ENCODE results near the gene ABHD6. TPM values are rescaled to one million over a fixed set of nuclear protein-coding genes. Genes with fewer than 3 reads are reported as not detected.
A peak's percentile ranks its signal among the peaks of the same experiment; 100 is the strongest.
"Not testable (repeated sequence)": the region's sequence is repeated elsewhere in the genome, so short reads cannot be mapped to it uniquely, and the experiment has no call there.

The ABHD6 gene
- total and polyA plus RNA-seq, 7 donors: 1.7 to 7.2 (median 5.0) TPM

DNA sequence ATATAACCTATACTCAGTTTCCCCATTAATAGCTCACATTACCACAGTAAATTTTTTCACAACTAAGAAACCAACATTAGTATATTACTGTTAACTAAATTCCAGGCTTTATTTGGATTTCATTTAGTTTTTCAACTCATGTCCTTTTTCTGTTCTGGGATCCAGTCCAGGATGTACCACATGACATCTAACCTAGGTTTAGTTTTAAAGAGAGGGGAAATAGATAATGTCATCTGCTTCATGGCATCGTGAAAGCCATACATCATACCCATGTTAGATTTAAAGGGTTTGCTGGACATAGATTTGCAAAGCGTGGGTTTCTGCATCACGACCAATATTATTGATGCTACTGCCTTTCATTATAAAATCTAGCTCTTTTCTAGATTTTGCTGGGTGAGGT lies 35.3 kb downstream of the ABHD6 start:
- H3K4me1 ChIP-seq: no peaks in the 10 kb centered on the region
- ATAC-seq (no peak), DNase-seq (no peak)
- no peaks in the 10 kb centered on the region for H3K27me3 ChIP-seq (ENCODE audit: insufficient read depth in 3 of 3, low read length in 2 of 3)
- TF ChIP-seq, protein P1, sequence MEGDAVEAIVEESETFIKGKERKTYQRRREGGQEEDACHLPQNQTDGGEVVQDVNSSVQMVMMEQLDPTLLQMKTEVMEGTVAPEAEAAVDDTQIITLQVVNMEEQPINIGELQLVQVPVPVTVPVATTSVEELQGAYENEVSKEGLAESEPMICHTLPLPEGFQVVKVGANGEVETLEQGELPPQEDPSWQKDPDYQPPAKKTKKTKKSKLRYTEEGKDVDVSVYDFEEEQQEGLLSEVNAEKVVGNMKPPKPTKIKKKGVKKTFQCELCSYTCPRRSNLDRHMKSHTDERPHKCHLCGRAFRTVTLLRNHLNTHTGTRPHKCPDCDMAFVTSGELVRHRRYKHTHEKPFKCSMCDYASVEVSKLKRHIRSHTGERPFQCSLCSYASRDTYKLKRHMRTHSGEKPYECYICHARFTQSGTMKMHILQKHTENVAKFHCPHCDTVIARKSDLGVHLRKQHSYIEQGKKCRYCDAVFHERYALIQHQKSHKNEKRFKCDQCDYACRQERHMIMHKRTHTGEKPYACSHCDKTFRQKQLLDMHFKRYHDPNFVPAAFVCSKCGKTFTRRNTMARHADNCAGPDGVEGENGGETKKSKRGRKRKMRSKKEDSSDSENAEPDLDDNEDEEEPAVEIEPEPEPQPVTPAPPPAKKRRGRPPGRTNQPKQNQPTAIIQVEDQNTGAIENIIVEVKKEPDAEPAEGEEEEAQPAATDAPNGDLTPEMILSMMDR (IDR thresholded peaks at IDR 0.05): no peak
- intact Hi-C loops (cut with DNase I): no loop called here
- no peak overlapping the region for H3K27ac ChIP-seq
- peaks cover 0 to 27% of the 10 kb centered on the region in 2 donors for H3K36me3 ChIP-seq (ENCODE audit: insufficient read depth in 1 of 2, low read depth in 1 of 2)
- no peak overlapping the region for H3K4me3 ChIP-seq
- 92 to 94% (median 93%) methylated on average over 3 of the region's 3 CpGs for WGBS, 3 donors
- H3K9me3 ChIP-seq: no peaks in the 10 kb centered on the region

DNA sequence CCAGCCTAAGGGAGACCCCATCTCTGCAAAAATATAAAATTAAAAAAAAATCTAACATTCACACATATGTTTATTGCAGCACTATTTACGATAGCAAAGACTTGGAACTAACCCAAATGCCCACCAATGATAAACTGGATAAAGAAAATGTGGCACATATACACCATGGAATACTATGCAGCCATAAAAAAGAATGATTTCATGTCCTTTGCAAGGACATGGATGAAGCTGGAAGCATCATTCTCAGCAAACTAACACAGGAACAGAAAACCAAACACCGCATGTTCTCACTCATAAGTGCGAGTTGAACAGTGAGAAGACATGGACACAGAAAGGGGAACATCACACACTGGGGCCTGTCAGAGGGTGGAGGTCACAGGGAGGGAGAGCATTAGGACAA lies 35.8 kb downstream of the ABHD6 start:
- H3K9me3 ChIP-seq; H3K27me3 ChIP-seq (ENCODE audit: insufficient read depth in 3 of 3, low read length in 2 of 3); ATAC-seq; H3K27ac ChIP-seq; H3K4me1 ChIP-seq; intact Hi-C loops (cut with DNase I); H3K4me3 ChIP-seq; DNase-seq: not testable (repeated sequence)
- peaks cover 0 to 22% of the 10 kb centered on the region in 2 donors for H3K36me3 ChIP-seq (ENCODE audit: insufficient read depth in 1 of 2, low read depth in 1 of 2)
- WGBS, 3 donors: 88 to 93% (median 92%) methylated on average over 3 of the region's 3 CpGs

DNA sequence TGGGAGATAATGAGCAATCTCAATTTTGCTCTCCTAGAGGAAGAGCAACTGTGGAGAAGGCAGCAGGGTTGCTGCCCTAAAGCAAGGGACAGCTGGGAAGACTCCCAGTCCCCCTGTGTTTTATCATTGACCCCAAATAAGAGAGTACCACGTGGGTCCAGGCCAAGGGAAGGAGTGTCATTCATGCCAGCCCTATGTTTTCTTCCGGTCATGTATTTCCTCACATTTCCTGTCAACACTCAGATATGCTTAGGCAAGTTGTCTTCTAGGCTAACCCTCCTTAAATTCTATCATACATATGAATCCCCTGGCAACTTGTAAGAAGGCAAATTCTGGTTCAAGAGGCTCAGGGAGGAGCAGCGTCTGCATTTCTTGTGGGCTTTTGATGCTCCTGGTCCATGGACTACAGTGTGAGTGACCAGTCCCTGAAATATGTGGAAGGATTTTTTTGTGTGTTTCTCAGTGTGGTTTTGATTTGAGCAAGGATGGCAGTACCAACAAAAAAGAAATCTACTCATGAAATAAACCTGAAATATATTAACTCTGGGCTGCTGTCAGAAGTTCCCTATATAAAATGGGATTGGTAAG lies 36.5 kb downstream of the ABHD6 start:
- Histone ChIP-seq H3K27me3 (ENCODE audit: insufficient read depth in 3 of 3, low read length in 2 of 3) (no peaks in the 10 kb centered on the region), H3K4me1 (no peaks in the 10 kb centered on the region), H3K36me3 (ENCODE audit: insufficient read depth in 1 of 2, low read depth in 1 of 2) (peaks cover 0 to 20% of the 10 kb centered on the region in 2 donors), H3K4me3 (no peak overlapping the region), H3K9me3 (no peaks in the 10 kb centered on the region), H3K27ac (no peak overlapping the region)
- 71 to 74% (median 71%) methylated on average over 3 of the region's 3 CpGs for WGBS, 3 donors
- DNase-seq: no peak
- TF ChIP-seq, protein P1 (IDR thresholded peaks at IDR 0.05): no peak
- intact Hi-C loops (cut with DNase I): no loop called here
- peak in 1 of 4 donors; percentile 22 for ATAC-seq

DNA sequence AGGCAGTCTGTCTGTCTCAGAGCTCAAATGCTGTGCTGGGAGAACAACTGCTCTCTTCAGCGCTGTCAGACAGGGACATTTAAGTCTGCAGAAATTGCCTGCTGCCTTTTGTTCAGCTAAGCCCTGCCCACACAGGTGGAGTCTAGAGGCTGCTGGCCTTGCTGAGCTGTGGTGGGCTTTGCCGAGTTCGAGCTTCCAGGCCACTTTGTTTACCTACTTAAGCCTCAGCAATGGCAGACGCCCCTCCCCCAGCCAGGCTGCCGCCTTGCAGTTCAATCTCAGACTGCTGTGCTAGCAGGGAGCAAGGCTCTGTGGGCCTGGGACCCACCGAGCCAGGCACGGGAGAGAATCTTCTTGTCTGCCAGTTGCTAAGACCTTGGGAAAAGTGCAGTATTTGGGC lies 43.5 kb downstream of the ABHD6 start:
- Histone ChIP-seq H3K9me3 (no peaks in the 10 kb centered on the region), H3K4me3 (no peak overlapping the region), H3K27me3 (ENCODE audit: insufficient read depth in 3 of 3, low read length in 2 of 3) (no peaks in the 10 kb centered on the region), H3K4me1 (no peaks in the 10 kb centered on the region), H3K36me3 (ENCODE audit: insufficient read depth in 1 of 2, low read depth in 1 of 2) (peaks cover 0 to 19% of the 10 kb centered on the region in 2 donors), H3K27ac (no peak overlapping the region)
- WGBS, 3 donors: 81 to 84% (median 84%) methylated on average over 7 of the region's 7 CpGs
- DNase-seq (no peak), ATAC-seq (no peak)
- intact Hi-C loops (cut with DNase I): no loop called here
- TF ChIP-seq, protein P1 (IDR thresholded peaks at IDR 0.05): no peak

DNA sequence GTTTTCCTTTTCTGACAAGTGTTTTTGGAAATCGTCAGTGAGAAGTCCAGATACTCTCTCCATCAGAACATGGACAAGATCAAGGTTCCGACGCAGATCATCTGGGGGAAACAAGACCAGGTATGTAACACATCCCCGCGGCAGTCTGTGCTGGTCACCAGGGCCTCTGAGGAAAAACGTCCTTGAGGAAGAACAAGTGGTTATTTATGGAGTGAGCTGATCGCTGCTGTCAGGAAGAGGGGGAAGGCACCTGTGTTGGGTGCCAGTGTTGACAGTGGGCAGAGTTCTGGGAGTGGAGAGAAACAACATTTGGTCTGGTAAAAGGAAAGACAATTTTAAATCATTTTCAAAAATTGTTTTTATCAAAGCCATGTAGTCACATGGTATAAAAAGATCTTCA lies 47.7 kb downstream of the ABHD6 start:
- Histone ChIP-seq H3K4me3 (no peak overlapping the region), H3K36me3 (ENCODE audit: insufficient read depth in 1 of 2, low read depth in 1 of 2) (peaks cover 0 to 24% of the 10 kb centered on the region in 2 donors), H3K27ac (no peak overlapping the region), H3K4me1 (peaks cover 9% of the 10 kb centered on the region), H3K9me3 (no peaks in the 10 kb centered on the region), H3K27me3 (ENCODE audit: insufficient read depth in 3 of 3, low read length in 2 of 3) (no peaks in the 10 kb centered on the region)
- WGBS, 3 donors: 56 to 70% (median 57%) methylated on average over 7 of the region's 7 CpGs
- ATAC-seq (peak in 1 of 4 donors; percentile 63), DNase-seq (no peak)
- intact Hi-C loops (cut with DNase I): no loop called here
- TF ChIP-seq, protein P1 (IDR thresholded peaks at IDR 0.05): no peak
